Measurements from ENCODE around the gene TRIM39.
"Not testable (repeated sequence)": the region's sequence is repeated elsewhere in the genome, so short reads cannot be mapped to it uniquely, and the experiment has no call there.

TRIM39 gene

GRCh38 chr6:30326526-30327231, at the start of gene TRIM39:
TRIM39 (plus strand) TSS chr6:30326927; CDS start chr6:30329318, 2,391 bp downstream.
- peak; percentile 86 for DNase-seq (ENCODE audit: low read depth)

GRCh38 chr6:30280988-30281387, 45.7 kb upstream of the TRIM39 start:
- DNase-seq (ENCODE audit: low read depth), result not testable (repeated sequence)

- DNase-seq (ENCODE audit: low read depth), result no peak
These were observed 44.2 kb upstream of the TRIM39 start for GRCh38 chr6:30282522-30282921.

GRCh38 chr6:30283761-30284160, 43.0 kb upstream of the TRIM39 start:
- DNase-seq (ENCODE audit: low read depth), result no peak

- DNase-seq (ENCODE audit: low read depth), result no peak
These were observed 39.6 kb upstream of the TRIM39 start for GRCh38 chr6:30287139-30287538.

GRCh38 chr6:30295837-30296236, 30.9 kb upstream of the TRIM39 start:
- no peak for DNase-seq (ENCODE audit: low read depth)

- no peak for DNase-seq (ENCODE audit: low read depth)
These were observed 22.7 kb upstream of the TRIM39 start for GRCh38 chr6:30304002-30304401.

GRCh38 chr6:30311101-30311500, 15.6 kb upstream of the TRIM39 start:
- no peak for DNase-seq (ENCODE audit: low read depth)

GRCh38 chr6:30311671-30312070, 15.1 kb upstream of the TRIM39 start:
- DNase-seq (ENCODE audit: low read depth), result no peak

GRCh38 chr6:30312266-30312665, 14.5 kb upstream of the TRIM39 start:
- no peak for DNase-seq (ENCODE audit: low read depth)

- DNase-seq (ENCODE audit: low read depth), result no peak
These were observed 13.9 kb upstream of the TRIM39 start for GRCh38 chr6:30312676-30313321.

- DNase-seq (ENCODE audit: low read depth), result no peak
These were observed 11.6 kb upstream of the TRIM39 start for GRCh38 chr6:30315156-30315555.

- DNase-seq (ENCODE audit: low read depth), result no peak
These were observed 8.7 kb upstream of the TRIM39 start for GRCh38 chr6:30317913-30318589.

GRCh38 chr6:30319146-30319835, 7.4 kb upstream of the TRIM39 start:
- no peak for DNase-seq (ENCODE audit: low read depth)

- no peak for DNase-seq (ENCODE audit: low read depth)
These were observed 4.9 kb upstream of the TRIM39 start for GRCh38 chr6:30321692-30322388.

GRCh38 chr6:30322527-30323501, 3.9 kb upstream of the TRIM39 start:
- no peak for DNase-seq (ENCODE audit: low read depth)

- no peak for DNase-seq (ENCODE audit: low read depth)
These were observed 2.9 kb upstream of the TRIM39 start for GRCh38 chr6:30323806-30324205.

GRCh38 chr6:30325150-30325872, 1.4 kb upstream of the TRIM39 start:
- DNase-seq (ENCODE audit: low read depth), result peak; percentile 78

- peak; percentile 52 for DNase-seq (ENCODE audit: low read depth)
These were observed 728 bp upstream of the TRIM39 start for GRCh38 chr6:30325873-30326525.
